ENCODE results near the gene ATF4. TPM values are rescaled to one million over a fixed set of nuclear protein-coding genes. Genes with fewer than 3 reads are reported as not detected.
A peak's percentile ranks its signal among the peaks of the same experiment; 100 is the strongest.
"Not testable (repeated sequence)": the region's sequence is repeated elsewhere in the genome, so short reads cannot be mapped to it uniquely, and the experiment has no call there.

The ATF4 gene
- total RNA-seq, 1 donor from 2014 or later, result 173 TPM

- Histone ChIP-seq H3K27me3 (no peaks in the 10 kb centered on the region), H3K4me1 (peaks cover 6 to 19% of the 10 kb centered on the region in 2 donors), H3K9me3 (no peaks in the 10 kb centered on the region), H3K36me3 (peaks cover 24 to 27% of the 10 kb centered on the region in 2 donors), H3K4me3 (peak overlapping the region; percentile 96 to 99), H3K27ac (peak overlapping the region; percentile 87 to 94)
- no peak for DNase-seq (ENCODE audit: low spot score in 2 of 2)
- TF ChIP-seq, protein P1, sequence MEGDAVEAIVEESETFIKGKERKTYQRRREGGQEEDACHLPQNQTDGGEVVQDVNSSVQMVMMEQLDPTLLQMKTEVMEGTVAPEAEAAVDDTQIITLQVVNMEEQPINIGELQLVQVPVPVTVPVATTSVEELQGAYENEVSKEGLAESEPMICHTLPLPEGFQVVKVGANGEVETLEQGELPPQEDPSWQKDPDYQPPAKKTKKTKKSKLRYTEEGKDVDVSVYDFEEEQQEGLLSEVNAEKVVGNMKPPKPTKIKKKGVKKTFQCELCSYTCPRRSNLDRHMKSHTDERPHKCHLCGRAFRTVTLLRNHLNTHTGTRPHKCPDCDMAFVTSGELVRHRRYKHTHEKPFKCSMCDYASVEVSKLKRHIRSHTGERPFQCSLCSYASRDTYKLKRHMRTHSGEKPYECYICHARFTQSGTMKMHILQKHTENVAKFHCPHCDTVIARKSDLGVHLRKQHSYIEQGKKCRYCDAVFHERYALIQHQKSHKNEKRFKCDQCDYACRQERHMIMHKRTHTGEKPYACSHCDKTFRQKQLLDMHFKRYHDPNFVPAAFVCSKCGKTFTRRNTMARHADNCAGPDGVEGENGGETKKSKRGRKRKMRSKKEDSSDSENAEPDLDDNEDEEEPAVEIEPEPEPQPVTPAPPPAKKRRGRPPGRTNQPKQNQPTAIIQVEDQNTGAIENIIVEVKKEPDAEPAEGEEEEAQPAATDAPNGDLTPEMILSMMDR (IDR thresholded peaks at IDR 0.05), result no peak
- intact Hi-C loops (cut with DNase I), result loop anchor here (1.0 to 2.0 kb wide), 3 partner anchors 19 to 102 kb away; partner anchors contain the start of genes ATF4 and TAB1
These were observed 18.7 kb upstream of the ATF4 start for GRCh38 chr22:39501644-39502108.

GRCh38 chr22:39502109-39502788 lies 18.1 kb upstream of the ATF4 start, which contains the start of gene MIEF1:
MIEF1 (plus strand) TSS chr22:39502290; CDS start chr22:39511295, 9,005 bp downstream.
- Histone ChIP-seq H3K4me1 (peaks cover 6 to 19% of the 10 kb centered on the region in 2 donors), H3K4me3 (peak within 1 kb of the TSS; percentile 96 to 99), H3K9me3 (no peaks in the 10 kb centered on the region), H3K36me3 (peaks cover 28 to 31% of the 10 kb centered on the region in 2 donors), H3K27ac (peak within 1 kb of the TSS; percentile 87 to 94), H3K27me3 (no peaks in the 10 kb centered on the region)
- DNase-seq (ENCODE audit: low spot score in 2 of 2), result peak; percentile 91 to 99
- TF ChIP-seq, protein P1 (IDR thresholded peaks at IDR 0.05), result no peak
- intact Hi-C loops (cut with DNase I), result loop anchor here (1.0 kb wide), 2 partner anchors 18 to 103 kb away; partner anchors contain the start of genes ATF4 and TAB1

DNA sequence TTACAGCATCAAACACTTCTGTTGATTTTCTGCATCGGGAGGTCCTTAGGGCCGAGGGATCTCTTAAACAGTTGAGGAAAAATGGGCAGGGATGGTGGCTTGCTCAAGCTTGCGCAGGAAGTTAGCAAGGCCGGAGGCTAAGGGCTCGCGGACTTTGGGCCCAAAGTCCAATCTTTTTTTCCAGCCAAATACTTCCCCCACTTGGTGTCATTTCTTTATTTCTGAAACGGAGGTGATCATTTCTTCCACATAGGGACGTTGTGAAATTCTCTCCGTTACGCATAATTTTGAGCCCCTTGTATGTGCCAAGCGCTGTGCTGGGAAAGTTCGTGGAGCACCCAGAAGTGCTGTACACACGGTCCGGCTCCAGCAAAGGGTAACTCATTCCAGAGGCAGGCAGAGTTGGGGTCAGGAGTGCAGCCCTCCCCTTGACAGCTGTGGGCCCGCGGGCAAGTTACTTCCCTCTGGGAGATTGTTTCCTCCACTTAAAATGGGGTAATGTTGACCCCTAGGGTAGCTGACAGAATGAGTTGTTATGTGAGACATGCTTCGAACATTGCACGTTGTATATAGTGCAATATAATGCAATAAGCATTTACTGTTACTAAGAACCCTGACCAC lies 17.5 kb upstream of the ATF4 start:
- peak overlapping the region; percentile 87 to 94 for H3K27ac ChIP-seq
- H3K9me3 ChIP-seq, result no peaks in the 10 kb centered on the region
- no peak for DNase-seq (ENCODE audit: low spot score in 2 of 2)
- H3K4me1 ChIP-seq, result peaks cover 6 to 19% of the 10 kb centered on the region in 2 donors
- no peaks in the 10 kb centered on the region for H3K27me3 ChIP-seq
- H3K4me3 ChIP-seq, result peak overlapping the region; percentile 96 to 99
- intact Hi-C loops (cut with DNase I), result loop anchor here (1.0 kb wide), 2 partner anchors 17 to 104 kb away; partner anchors contain the start of genes ATF4 and TAB1
- TF ChIP-seq, protein P1 (IDR thresholded peaks at IDR 0.05), result no peak
- peaks cover 34 to 37% of the 10 kb centered on the region in 2 donors for H3K36me3 ChIP-seq

- intact Hi-C loops (cut with DNase I), result no loop called here
- H3K4me1 ChIP-seq, result peaks cover 6 to 19% of the 10 kb centered on the region in 2 donors
- TF ChIP-seq, protein P1 (IDR thresholded peaks at IDR 0.05), result no peak
- no peaks in the 10 kb centered on the region for H3K27me3 ChIP-seq
- H3K4me3 ChIP-seq, result peak overlapping the region; percentile 96 to 99
- H3K36me3 ChIP-seq, result peaks cover 39 to 44% of the 10 kb centered on the region in 2 donors
- no peak for DNase-seq (ENCODE audit: low spot score in 2 of 2)
- H3K9me3 ChIP-seq, result no peaks in the 10 kb centered on the region
- no peak overlapping the region for H3K27ac ChIP-seq
These were observed 16.7 kb upstream of the ATF4 start for GRCh38 chr22:39503630-39504029.

DNA sequence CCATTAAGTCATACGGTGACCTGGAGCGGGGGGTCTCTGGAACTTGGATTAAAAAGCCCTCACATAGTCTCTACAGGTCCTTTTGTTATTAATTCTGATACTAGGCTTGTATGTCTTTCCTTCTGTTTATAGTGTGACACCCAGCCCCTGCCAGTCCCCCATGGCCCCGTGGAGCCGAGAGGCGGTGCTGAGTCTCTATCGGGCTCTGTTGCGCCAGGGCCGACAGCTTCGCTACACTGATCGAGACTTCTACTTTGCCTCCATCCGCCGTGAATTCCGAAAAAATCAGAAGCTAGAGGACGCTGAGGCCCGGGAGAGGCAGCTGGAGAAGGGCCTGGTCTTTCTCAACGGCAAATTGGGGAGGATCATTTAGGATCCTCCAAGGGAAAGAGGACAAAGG lies 16.3 kb upstream of the ATF4 start:
- no peak for DNase-seq (ENCODE audit: low spot score in 2 of 2)
- TF ChIP-seq, protein P1 (IDR thresholded peaks at IDR 0.05), result no peak
- H3K4me3 ChIP-seq, result no peak overlapping the region
- no peaks in the 10 kb centered on the region for H3K9me3 ChIP-seq
- peaks cover 6 to 19% of the 10 kb centered on the region in 2 donors for H3K4me1 ChIP-seq
- H3K27ac ChIP-seq, result no peak overlapping the region
- intact Hi-C loops (cut with DNase I), result no loop called here
- H3K27me3 ChIP-seq, result no peaks in the 10 kb centered on the region
- peaks cover 39 to 48% of the 10 kb centered on the region in 2 donors for H3K36me3 ChIP-seq

DNA sequence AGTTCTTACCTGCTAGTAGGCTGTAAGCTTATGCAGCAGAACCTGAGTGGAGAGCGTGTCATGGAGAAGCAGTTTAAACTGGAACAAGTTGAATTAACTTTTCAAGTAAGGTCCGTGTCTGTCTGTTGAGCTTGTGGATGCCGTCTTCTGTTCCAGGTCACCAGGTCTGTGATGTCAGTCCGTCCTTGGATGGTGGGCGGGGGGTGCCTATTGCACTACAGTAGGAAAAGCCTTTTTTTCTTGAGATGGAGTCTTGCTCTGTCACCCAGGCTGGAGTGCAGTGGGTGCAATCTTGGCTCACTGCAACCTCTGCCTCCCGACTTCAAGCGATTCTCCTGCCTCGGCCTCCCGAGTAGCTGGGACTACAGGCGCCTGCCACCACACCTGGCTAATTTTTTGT lies 13.3 kb upstream of the ATF4 start:
- Histone ChIP-seq H3K4me1 (peaks cover 0 to 11% of the 10 kb centered on the region in 2 donors), H3K36me3 (peaks cover 52 to 78% of the 10 kb centered on the region in 2 donors)
- H3K27ac ChIP-seq; H3K9me3 ChIP-seq; DNase-seq (ENCODE audit: low spot score in 2 of 2); intact Hi-C loops (cut with DNase I); H3K27me3 ChIP-seq; H3K4me3 ChIP-seq: not testable (repeated sequence)
